ENCODE data around the gene CCL8.

DNA sequence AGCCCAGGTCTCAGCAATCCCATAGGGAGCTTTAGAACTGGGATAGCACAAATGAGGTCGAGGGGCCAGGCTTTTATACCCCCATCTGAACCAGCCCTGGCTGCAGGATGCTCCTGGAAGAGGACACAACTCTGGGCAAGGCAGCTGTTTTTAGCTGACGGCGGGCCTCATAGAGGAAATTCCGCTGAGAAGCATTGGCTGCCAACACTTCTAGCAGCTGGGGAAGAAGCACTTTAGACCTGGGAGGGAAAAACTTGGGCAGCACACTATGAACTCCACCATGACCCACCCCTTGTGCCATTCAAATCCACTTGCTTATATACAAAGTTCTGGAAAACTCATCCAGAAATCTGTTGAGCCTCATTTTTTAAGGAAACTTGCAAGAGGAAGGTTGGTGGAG, 28.6 kb upstream of the CCL8 start:
- no peak for TF ChIP-seq CTCF (IDR thresholded peaks at IDR 0.05)
- TF ChIP-seq POLR2A (IDR thresholded peaks at IDR 0.05) = no peak

Measured in Peyer's patch (tissue), 4 donors.